ENCODE results near the gene MICU1. TPM values are rescaled to one million over a fixed set of nuclear protein-coding genes. Genes with fewer than 3 reads are reported as not detected.

The MICU1 gene
- total and polyA plus RNA-seq, 10 of the 15 experiments (the other 5 are each of a cell fraction or from before 2014, with no cell fraction given), result 18.2 to 36.4 (median 22.2) TPM

- TF ChIP-seq KAT2A (conservative IDR thresholded peaks at IDR 0.05; ENCODE audit: control insufficient read depth, low read depth, low read length) (no peak), REST (IDR thresholded peaks at IDR 0.05; ENCODE audit: low read depth, low read length) (no peak), NFXL1 (IDR thresholded peaks at IDR 0.05; ENCODE audit: borderline replicate concordance) (no peak), KDM1A (IDR thresholded peaks at IDR 0.05; ENCODE audit: borderline replicate concordance) (no peak), RAD21 (IDR thresholded peaks at IDR 0.05; ENCODE audit: insufficient read depth, low read depth, low read length) (no peak), NFIC (IDR thresholded peaks at IDR 0.05; ENCODE audit: low read depth, low read length) (peak; percentile 79), ZBTB11 (CRISPR knock-in tag; IDR thresholded peaks at IDR 0.05) (no peak), IRF5 (IDR thresholded peaks at IDR 0.05; ENCODE audit: borderline replicate concordance) (no peak), RCOR1 (conservative IDR thresholded peaks at IDR 0.05; ENCODE audit: low read depth, low read length) (no peak), CEBPB (IDR thresholded peaks at IDR 0.05; ENCODE audit: borderline replicate concordance in 1 of 2, low read depth in 2 of 2, low read length in 2 of 2) (0 out of 4 replicates have a peak, but pooled peaks of 1 of the 2 experiments have one; percentile 45), TCF12 (IDR thresholded peaks at IDR 0.05; ENCODE audit: low read depth, low read length) (no peak), STAT3 (IDR thresholded peaks at IDR 0.05; ENCODE audit: low read depth, low read length) (no peak), SUZ12 (IDR thresholded peaks at IDR 0.05; ENCODE audit: unreplicated experiment) (no peak), MAX (IDR thresholded peaks at IDR 0.05; ENCODE audit: low read depth, low read length) (no peak), BRCA1 (IDR thresholded peaks at IDR 0.05; ENCODE audit: low read depth, low read length) (no peak), HDGF (IDR thresholded peaks at IDR 0.05) (no peak), IRF3 (IDR thresholded peaks at IDR 0.05) (no peak), ATF2 (IDR thresholded peaks at IDR 0.05; ENCODE audit: low read length) (peak; percentile 82)
These were observed 62.4 kb downstream of the MICU1 start (continued) for GRCh38 chr10:72563327-72563932.

Data from GM12878 (cell line).